OCI-LY1 (cell line): Measurements from ENCODE around the gene RYR3.

Experiments used
- H2AFZ ChIP-seq: fragments of 200-600 bp; sonication (generic), shearing (Covaris generic); 2 replicates; pipeline ENCODE4 v1.6.0; 2014; ENCODE audit warnings: antibody characterized with exemption, mild to moderate bottlenecking, low read length
- H3F3A ChIP-seq: fragments of 200-600 bp; sonication (generic), shearing (Covaris generic); 2 replicates; pipeline ENCODE4 v1.6.0; 2014; ENCODE audit warnings: mild to moderate bottlenecking, antibody characterized with exemption, low read length, moderate library complexity; ENCODE audit not compliant: insufficient read depth
- H3K27ac ChIP-seq: fragments of 200-600 bp; sonication (generic); 2 replicates; pipeline ENCODE4 v1.5.1; 2014; ENCODE audit warnings: low read length, mixed run types, mild to moderate bottlenecking, low read depth; ENCODE audit not compliant: poor library complexity, severe bottlenecking
- H3K27me3 ChIP-seq: fragments of 200-600 bp; sonication (generic); 2 replicates; pipeline ENCODE4 v1.6.0; 2014; ENCODE audit warnings: antibody characterized with exemption, mild to moderate bottlenecking, low read length, moderate library complexity; ENCODE audit not compliant: insufficient read depth
- H3K36me3 ChIP-seq: fragments of 200-600 bp; sonication (generic); 2 replicates; pipeline ENCODE4 v1.6.1; 2014; ENCODE audit warnings: mild to moderate bottlenecking, antibody characterized with exemption, low read length, moderate library complexity, mixed read lengths; ENCODE audit not compliant: insufficient read depth
- H3K4me1 ChIP-seq: fragments of 200-600 bp; sonication (generic); 2 replicates; pipeline ENCODE4 v1.5.1; 2014; ENCODE audit warnings: mild to moderate bottlenecking, low read length, moderate library complexity; ENCODE audit not compliant: insufficient read depth, severe bottlenecking
- H3K4me2 ChIP-seq: fragments of 200-600 bp; sonication (generic), shearing (Covaris generic); 2 replicates; pipeline ENCODE4 v1.6.1; 2014; ENCODE audit warnings: low read length
- H3K4me3 ChIP-seq: fragments of 200-600 bp; sonication (generic); 2 replicates; pipeline ENCODE4 v1.5.1; 2014; ENCODE audit warnings: low read length, low read depth, mild to moderate bottlenecking, mixed read lengths; ENCODE audit not compliant: poor library complexity, severe bottlenecking
- H3K79me2 ChIP-seq: fragments of 200-600 bp; shearing (Covaris generic); 2 replicates; pipeline ENCODE4 v1.6.1; 2016; ENCODE audit warnings: mixed run types, low read length, mixed read lengths; ENCODE audit not compliant: insufficient read depth
- H3K9ac ChIP-seq: fragments of 200-600 bp; sonication (generic), shearing (Covaris generic); 2 replicates; pipeline ENCODE4 v1.6.1; 2014; ENCODE audit warnings: mild to moderate bottlenecking, low read length, mixed read lengths
- H3K9me2 ChIP-seq: fragments of 200-600 bp; sonication (generic), shearing (Covaris generic); 2 replicates; pipeline ENCODE4 v1.6.1; 2014; ENCODE audit warnings: low read depth, mild to moderate bottlenecking, low read length, mixed read lengths
- H3K9me3 ChIP-seq: fragments of 200-600 bp; shearing (Covaris generic); 2 replicates; pipeline ENCODE4 v1.6.1; 2014; ENCODE audit warnings: low read length, mixed read lengths
- H4K20me1 ChIP-seq: fragments of 200-600 bp; sonication (generic), shearing (Covaris generic); 2 replicates; pipeline ENCODE4 v1.6.0; 2016; ENCODE audit warnings: mild to moderate bottlenecking, low read length; ENCODE audit not compliant: insufficient read depth
- EZH2 ChIP-seq: fragments of 200-600 bp; sonication (generic), shearing (Covaris generic); IDR thresholded peaks from 2 replicates; pipeline ENCODE4 v1.8.0; 2017; ENCODE audit warnings: borderline replicate concordance, mixed run types, mild to moderate bottlenecking, antibody characterized with exemption, low read length, moderate library complexity, mixed read lengths
- TF ChIP-seq, protein P1 (sequence below): fragments of 200-600 bp; sonication (generic), shearing (Covaris generic); IDR thresholded peaks from 2 replicates; pipeline ENCODE4 v1.5.1; 2017; ENCODE audit warnings: mild to moderate bottlenecking, antibody characterized with exemption, low read length, moderate library complexity, mixed read lengths

Gene RYR3

DNA sequence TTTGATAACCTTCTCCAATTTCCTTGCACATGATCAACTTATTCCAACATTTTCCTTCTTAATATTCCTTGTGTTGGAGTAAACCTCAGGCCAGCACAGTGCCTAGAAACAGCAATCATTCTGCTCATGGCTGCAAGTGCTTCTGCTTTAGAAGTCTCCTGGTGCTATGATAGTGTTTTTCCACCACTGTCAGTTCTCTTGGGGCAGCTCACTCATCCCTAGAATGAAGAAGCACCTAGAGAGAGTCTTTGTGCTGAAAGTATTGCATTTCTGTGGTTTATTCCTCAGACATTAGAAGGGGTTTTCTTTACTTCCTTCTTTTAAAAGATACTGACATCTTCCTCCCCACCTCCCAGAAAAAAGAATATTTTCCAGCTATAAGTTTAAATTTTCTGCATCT lies 183.5 kb downstream of the RYR3 start:
- Histone ChIP-seq H3K27me3 (no peaks in the 10 kb centered on the region), H3K9me3 (no peaks in the 10 kb centered on the region), H3K79me2 (no peaks in the 10 kb centered on the region)

DNA sequence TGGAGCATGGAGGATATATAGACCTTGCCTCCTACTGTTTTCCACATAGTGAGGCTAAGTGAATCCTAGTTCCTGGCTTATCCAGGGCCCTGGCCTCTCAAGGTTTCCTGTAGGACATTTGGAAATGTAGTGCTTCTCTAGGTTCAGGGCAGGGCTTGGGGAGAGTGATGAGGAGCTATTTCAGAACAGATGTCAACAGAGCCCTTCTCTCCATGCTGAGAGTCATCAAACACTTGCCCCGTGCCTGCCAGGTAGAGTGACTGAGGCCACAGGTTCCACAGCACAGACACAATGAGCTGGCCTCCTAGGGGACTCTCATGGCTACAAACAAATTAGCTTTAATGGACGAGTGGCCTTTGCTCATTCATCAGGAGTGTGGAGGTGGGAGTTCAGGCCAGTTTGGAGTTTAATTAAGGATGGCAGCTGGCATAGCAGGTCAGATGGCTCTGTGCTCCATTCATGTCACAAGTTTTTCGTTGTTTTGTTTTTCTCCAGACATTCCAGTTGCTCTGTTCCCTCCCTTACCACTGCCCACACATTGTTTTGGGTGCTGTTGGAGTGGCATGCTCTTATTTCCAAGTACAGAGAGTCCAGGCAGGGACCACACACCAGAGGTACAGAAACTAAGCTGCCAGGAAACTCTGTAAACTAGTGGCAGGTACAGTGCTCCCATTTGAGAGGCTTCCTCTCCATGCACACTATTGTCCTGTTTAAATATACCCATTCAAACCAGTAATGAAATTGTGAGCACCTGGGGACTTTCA lies 189.8 kb downstream of the RYR3 start:
- no peak overlapping the region for H3K4me3 ChIP-seq
- TF ChIP-seq EZH2, result no peak
- TF ChIP-seq, protein P1, sequence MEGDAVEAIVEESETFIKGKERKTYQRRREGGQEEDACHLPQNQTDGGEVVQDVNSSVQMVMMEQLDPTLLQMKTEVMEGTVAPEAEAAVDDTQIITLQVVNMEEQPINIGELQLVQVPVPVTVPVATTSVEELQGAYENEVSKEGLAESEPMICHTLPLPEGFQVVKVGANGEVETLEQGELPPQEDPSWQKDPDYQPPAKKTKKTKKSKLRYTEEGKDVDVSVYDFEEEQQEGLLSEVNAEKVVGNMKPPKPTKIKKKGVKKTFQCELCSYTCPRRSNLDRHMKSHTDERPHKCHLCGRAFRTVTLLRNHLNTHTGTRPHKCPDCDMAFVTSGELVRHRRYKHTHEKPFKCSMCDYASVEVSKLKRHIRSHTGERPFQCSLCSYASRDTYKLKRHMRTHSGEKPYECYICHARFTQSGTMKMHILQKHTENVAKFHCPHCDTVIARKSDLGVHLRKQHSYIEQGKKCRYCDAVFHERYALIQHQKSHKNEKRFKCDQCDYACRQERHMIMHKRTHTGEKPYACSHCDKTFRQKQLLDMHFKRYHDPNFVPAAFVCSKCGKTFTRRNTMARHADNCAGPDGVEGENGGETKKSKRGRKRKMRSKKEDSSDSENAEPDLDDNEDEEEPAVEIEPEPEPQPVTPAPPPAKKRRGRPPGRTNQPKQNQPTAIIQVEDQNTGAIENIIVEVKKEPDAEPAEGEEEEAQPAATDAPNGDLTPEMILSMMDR, result no peak
- H3K36me3 ChIP-seq, result no peaks in the 10 kb centered on the region
- no peaks in the 10 kb centered on the region for H3F3A ChIP-seq
- no peaks in the 10 kb centered on the region for H3K27me3 ChIP-seq
- no peak overlapping the region for H3K4me2 ChIP-seq
- H3K9ac ChIP-seq, result no peak overlapping the region
- no peaks in the 10 kb centered on the region for H3K9me2 ChIP-seq
- no peaks in the 10 kb centered on the region for H4K20me1 ChIP-seq
- no peaks in the 10 kb centered on the region for H3K4me1 ChIP-seq
- no peaks in the 10 kb centered on the region for H3K79me2 ChIP-seq
- no peak overlapping the region for H3K27ac ChIP-seq
- H2AFZ ChIP-seq, result no peak overlapping the region
- no peaks in the 10 kb centered on the region for H3K9me3 ChIP-seq

More for the DNA sequence above, 183.5 kb downstream of the RYR3 start:
- Histone ChIP-seq H2AFZ (no peak overlapping the region), H3K9me2 (no peaks in the 10 kb centered on the region), H3K4me2 (no peak overlapping the region), H3K4me1 (no peaks in the 10 kb centered on the region), H4K20me1 (no peaks in the 10 kb centered on the region), H3K4me3 (no peak overlapping the region), H3K9ac (no peak overlapping the region), H3K36me3 (no peaks in the 10 kb centered on the region), H3F3A (no peaks in the 10 kb centered on the region), H3K27ac (no peak overlapping the region)
- no peak for TF ChIP-seq EZH2
- TF ChIP-seq, protein P1, result no peak

DNA sequence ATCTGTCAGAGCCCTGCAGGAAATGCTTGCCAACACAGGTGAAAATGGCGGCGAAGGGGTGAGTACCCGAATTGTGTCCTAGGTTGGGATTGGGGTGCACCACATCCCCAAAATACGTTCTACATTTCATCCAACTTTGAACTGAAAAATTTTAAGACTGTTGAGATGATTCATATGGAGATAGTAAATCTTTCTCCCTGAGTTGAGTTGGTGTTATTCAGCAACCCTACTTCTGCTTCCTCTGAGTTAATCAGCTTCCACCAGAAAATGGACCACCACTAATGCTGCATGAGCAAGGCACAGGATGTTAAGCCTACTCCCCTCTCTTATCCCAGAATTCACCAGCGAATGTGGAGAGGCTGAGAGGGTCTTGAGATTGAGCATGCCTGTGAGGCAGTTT lies 192.9 kb downstream of the RYR3 start:
- H4K20me1 ChIP-seq, result no peaks in the 10 kb centered on the region
- H3K4me1 ChIP-seq, result no peaks in the 10 kb centered on the region
- H3K9ac ChIP-seq, result no peak overlapping the region
- H3K9me2 ChIP-seq, result no peaks in the 10 kb centered on the region
- no peak overlapping the region for H3K4me3 ChIP-seq
- H3K79me2 ChIP-seq, result no peaks in the 10 kb centered on the region
- no peak overlapping the region for H3K27ac ChIP-seq
- no peaks in the 10 kb centered on the region for H3K9me3 ChIP-seq
- no peaks in the 10 kb centered on the region for H3K27me3 ChIP-seq
- no peaks in the 10 kb centered on the region for H3F3A ChIP-seq
- H2AFZ ChIP-seq, result no peak overlapping the region
- TF ChIP-seq, protein P1, result no peak
- TF ChIP-seq EZH2, result no peak
- no peak overlapping the region for H3K4me2 ChIP-seq
- H3K36me3 ChIP-seq, result no peaks in the 10 kb centered on the region
